K562 (cell line): ENCODE results near the gene AKR1C3. TPM values are rescaled to one million over a fixed set of nuclear protein-coding genes. Genes with fewer than 3 reads are reported as not detected.
A peak's percentile ranks its signal among the peaks of the same experiment; 100 is the strongest.

Source experiments
- ATAC-seq: fragments of 200-7000 bp; cut with Tn5 transposase; 3 replicates; pipeline ENCODE4 v1.9.1; 2020; ENCODE audit warnings: moderate library complexity
- BruUV-seq: library from RNA; stranded (reverse); fragments of 400-500 nt; replicated peaks from 2 replicates; lab custom pipeline; 2021; lab: Mats Ljungman, UMichigan
- CTCF ChIA-PET: fragments of 300-600 bp; formaldehyde crosslinking; extraction: SDS; loops from one replicate; lab custom pipeline; 2021; ENCODE audit warnings: low intra/inter-chr PET ratio; lab: Yijun Ruan, JAX
- POLR2A ChIA-PET: fragments of 300-600, 350-650 bp; sonication (Branson Sonifier 250); formaldehyde crosslinking; extraction: SDS; loops from one replicate; lab custom pipeline; 2021; ENCODE audit warnings: antibody characterized with exemption, inconsistent platforms; lab: Yijun Ruan, JAX
- DNase-seq, 4 experiments: peaks; one replicate each; pipeline versions ENCODE4 v3.0.0 to v3.0.0-alpha.2; 2011 to 2018; ENCODE audit warnings: low spot score in 3 of 4, mixed read lengths in 3 of 4; ENCODE audit errors: extremely low read depth in 1 of 4
- FAIRE-seq: peaks from 2 replicates; lab custom pipeline; 2011; peaks lifted over from hg19 to GRCh38; lab: Jason Lieb, UNC
- H2AFZ ChIP-seq: 2 replicates; pipeline ENCODE4 v1.6.0; 2011; ENCODE audit warnings: low read depth, low read length, control low read depth, inconsistent platforms
- H3K27ac ChIP-seq: fragments of 200-600 bp; 3 replicates; pipeline ENCODE4 v1.8.0; 2011; ENCODE audit warnings: low read depth, mild to moderate bottlenecking, control low read depth, inconsistent platforms, low read length, moderate library complexity, mixed read lengths; ENCODE audit errors: extremely low read depth
- H3K27me3 ChIP-seq, 2 experiments: fragments of 300-600 bp in 1 of 2; 2 replicates in 1 of 2; 3 replicates in 1 of 2; pipeline versions ENCODE4 v1.6.0 to v1.8.0; 2011; ENCODE audit warnings: inconsistent platforms in 2 of 2, low read length in 2 of 2, mild to moderate bottlenecking in 1 of 2, mixed read lengths in 1 of 2, moderate library complexity in 1 of 2; ENCODE audit not compliant: control insufficient read depth in 2 of 2, insufficient read depth in 2 of 2
- H3K36me3 ChIP-seq: fragments of 300-600 bp; 3 replicates; pipeline ENCODE4 v1.8.0; 2011; ENCODE audit warnings: mild to moderate bottlenecking, low read length, inconsistent platforms; ENCODE audit not compliant: control insufficient read depth, insufficient read depth
- H3K4me1 ChIP-seq, 2 experiments: fragments of 200-600 bp in 1 of 2; replicated peaks in 1 of 2; 2 replicates in 1 of 2; 3 replicates in 1 of 2; pipeline versions ENCODE4 v1.5.1 to v1.8.0; 2011; ENCODE audit warnings: inconsistent platforms in 2 of 2, low read length in 2 of 2, mild to moderate bottlenecking in 1 of 2, mixed read lengths in 1 of 2, moderate library complexity in 1 of 2; ENCODE audit not compliant: control insufficient read depth in 2 of 2, insufficient read depth in 2 of 2
- H3K4me2 ChIP-seq: 2 replicates; pipeline ENCODE4 v1.6.1; 2011; ENCODE audit warnings: low read length, control low read depth, inconsistent platforms, mixed read lengths; ENCODE audit not compliant: insufficient read depth
- H3K4me3 ChIP-seq: fragments of 200-600 bp; sonication (generic), shearing (Covaris generic); 2 replicates; pipeline ENCODE4 v1.5.1; 2016; ENCODE audit warnings: control low read depth, inconsistent platforms
- H3K79me2 ChIP-seq: fragments of 200-600 bp; 3 replicates; pipeline ENCODE4 v1.8.0; 2011; ENCODE audit warnings: low read length, inconsistent platforms; ENCODE audit not compliant: control insufficient read depth, insufficient read depth
- H3K9ac ChIP-seq, 2 experiments: 2 replicates each; pipeline versions ENCODE4 v1.6.0 to v1.6.1; 2011; ENCODE audit warnings: low read depth in 2 of 2, low read length in 2 of 2, control low read depth in 1 of 2, inconsistent platforms in 1 of 2, mild to moderate bottlenecking in 1 of 2, mixed read lengths in 1 of 2; ENCODE audit not compliant: insufficient read depth in 1 of 2
- H3K9me1 ChIP-seq: one replicate; pipeline ENCODE4 v1.6.0; 2011; ENCODE audit warnings: inconsistent platforms, mild to moderate bottlenecking, low read length, moderate library complexity; ENCODE audit not compliant: control insufficient read depth, insufficient read depth
- H3K9me3 ChIP-seq: replicated peaks from 2 replicates; pipeline ENCODE4 v1.5.1; 2011; ENCODE audit warnings: low read depth, low read length, inconsistent platforms; ENCODE audit not compliant: control insufficient read depth, insufficient read depth
- H4K20me1 ChIP-seq: replicated peaks from 2 replicates; pipeline ENCODE4 v1.6.1; 2011; ENCODE audit warnings: low read length, inconsistent platforms, mixed read lengths; ENCODE audit not compliant: control insufficient read depth, insufficient read depth
- EP400 ChIP-seq: fragments of 450-650 bp; IDR thresholded peaks from 2 replicates; pipeline ENCODE4 v1.6.1; 2017; ENCODE audit warnings: antibody characterized with exemption, mild to moderate bottlenecking, moderate library complexity
- ETS2 ChIP-seq: IDR thresholded peaks from 2 replicates; pipeline ENCODE4 v1.6.1; 2016; ENCODE audit warnings: borderline replicate concordance, missing genetic modification characterization, mild to moderate bottlenecking, moderate library complexity, missing compliant biosample characterization; ENCODE audit not compliant: poor library complexity, severe bottlenecking
- HDAC1 ChIP-seq, 2 experiments: fragments of 450-650 bp; IDR thresholded peaks; 2 replicates each; pipeline ENCODE4 v1.6.1; 2016 to 2017; ENCODE audit warnings: inconsistent platforms in 1 of 2, mild to moderate bottlenecking in 1 of 2, moderate library complexity in 1 of 2
- HDAC8 ChIP-seq: fragments of 450-650 bp; IDR thresholded peaks from 2 replicates; pipeline ENCODE4 v1.6.1; 2016; ENCODE audit warnings: mild to moderate bottlenecking, missing genetic modification characterization, moderate library complexity, missing compliant biosample characterization
- MAFF ChIP-seq: IDR thresholded peaks from 2 replicates; pipeline ENCODE4 v1.6.1; 2012; ENCODE audit warnings: low read length, improper control_type of control experiment
- MAFG ChIP-seq: fragments of 450-650 bp; conservative IDR thresholded peaks from 2 replicates; pipeline ENCODE4 v1.6.1; 2016; ENCODE audit warnings: missing genetic modification characterization, missing compliant biosample characterization
- MIER1 ChIP-seq: fragments of 450-650 bp; IDR thresholded peaks from 2 replicates; pipeline ENCODE4 v1.6.1; 2016; ENCODE audit warnings: antibody characterized with exemption, mild to moderate bottlenecking, low read depth
- OTX1 ChIP-seq: fragments of 450-650 bp; formaldehyde crosslinking; IDR thresholded peaks from 2 replicates; pipeline ENCODE4 v1.4.0; 2022; ENCODE audit warnings: mild to moderate bottlenecking
- RFX5 ChIP-seq: IDR thresholded peaks from 2 replicates; pipeline ENCODE4 v1.6.1; 2011; ENCODE audit warnings: low read depth, mild to moderate bottlenecking, improper control_type of control experiment, low read length
- STAT5B ChIP-seq: fragments of 250-450 bp; sonication (Bioruptor Pico); IDR thresholded peaks from 2 replicates; pipeline ENCODE4 v1.8.0; 2021; ENCODE audit warnings: mild to moderate bottlenecking, inconsistent platforms
- TBP ChIP-seq: optimal IDR thresholded peaks from 2 replicates; pipeline ENCODE3; 2011; ENCODE audit warnings: low read depth, low read length, improper control_type of control experiment
- TEAD2 ChIP-seq: fragments of 450-650 bp; IDR thresholded peaks from 2 replicates; pipeline ENCODE4 v1.6.1; 2016; ENCODE audit warnings: missing genetic modification characterization, control low read depth, missing compliant biosample characterization
- ZNF311 ChIP-seq: fragments of 250-450 bp; sonication (Bioruptor Pico); IDR thresholded peaks from 2 replicates; pipeline ENCODE4 v1.4.0; 2020; ENCODE audit warnings: mild to moderate bottlenecking, moderate library complexity
- WGBS: fragments of 100-300 bp; shearing (Covaris generic); methylation state at CpG from one replicate; pipeline ENCODE4 v1.1.6; 2016; ENCODE audit warnings: low coverage, mixed read lengths; ENCODE audit not compliant: insufficient coverage; ENCODE audit errors: missing lambda C conversion rate; 5-methylcytosine and 5-hydroxymethylcytosine counted together
- in situ Hi-C: fragments of 300-500 bp; cut with MboI; formaldehyde crosslinking; loops from 4 replicates; pipeline ENCODE4 v1.15.0; 2018; ENCODE audit warnings: inconsistent platforms, mixed read lengths
- intact Hi-C: fragments of 100-400 bp; cut with micrococcal nuclease; formaldehyde crosslinking; loops from 2 replicates; pipeline ENCODE4 v1.14.2; 2022
- polyA plus RNA-seq, 8 experiments: library from polyadenylated mRNA; depleted of rRNA in 4 of 8; stranded (reverse) in 5 of 8; unstranded in 3 of 8; fragments of >200 nt; fragmentation: Nextera tagmentation in 2 of 8; fragmentation: Illumina TruSeq in 1 of 8; extraction: Ambion mirVana in 2 of 8; extraction: Trizol in 1 of 8; gene quantifications; 2 replicates each; pipeline versions ENCODE4 v1.2.1 to v1.2.3, GENCODE V29; 2011 to 2014; ENCODE audit warnings: inconsistent platforms in 1 of 8, missing spikeins in 1 of 8
- total RNA-seq, 7 experiments: library from RNA; depleted of rRNA in 6 of 7; stranded (reverse); fragments of >200 nt in 6 of 7; fragmentation: Illumina TruSeq in 2 of 7; extraction: Trizol in 2 of 7; gene quantifications; 2 replicates each; pipeline versions ENCODE4 v1.2.1 to v1.2.3, GENCODE V29; 2011 to 2021; ENCODE audit warnings: low replicate concordance in 1 of 7
- TF ChIP-seq, protein P1 (sequence below): fragments of 450-650 bp; IDR thresholded peaks from 2 replicates; pipeline ENCODE4 v1.6.1; 2016

AKR1C3 gene
- total and polyA plus RNA-seq, 9 of the 15 experiments (the other 6 are each of a cell fraction or from before 2014, with no cell fraction given), result 4.6 to 20.4 (median 10.1) TPM

DNA sequence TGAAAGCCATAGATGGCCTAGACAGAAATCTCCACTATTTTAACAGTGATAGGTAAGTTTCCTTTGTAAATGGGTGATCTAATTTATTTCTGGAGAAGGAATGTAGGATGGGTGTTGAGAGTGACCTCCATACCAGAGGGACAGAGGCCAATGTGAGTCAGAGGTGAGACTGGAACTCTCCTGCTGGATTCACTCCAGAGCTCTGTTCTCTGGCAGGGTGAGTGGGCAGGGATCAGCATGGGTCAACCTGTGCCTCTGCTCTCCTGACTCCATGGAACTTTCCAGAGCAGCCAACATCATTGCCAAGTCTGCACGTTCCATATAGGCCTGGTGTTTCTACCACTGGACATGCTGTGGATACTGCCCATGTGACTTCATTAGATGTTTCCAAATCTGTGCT is 11.4 kb downstream of the AKR1C3 start (continued):
- TF ChIP-seq STAT5B (CRISPR knock-in tag) (no peak), TEAD2 (no peak), MAFF (no peak), TBP (no peak), HDAC1 (IDR thresholded peaks at IDR 0.05) (no peak), OTX1 (CRISPR knock-in tag) (no peak), MAFG (tag) (no peak), MIER1 (no peak)

DNA sequence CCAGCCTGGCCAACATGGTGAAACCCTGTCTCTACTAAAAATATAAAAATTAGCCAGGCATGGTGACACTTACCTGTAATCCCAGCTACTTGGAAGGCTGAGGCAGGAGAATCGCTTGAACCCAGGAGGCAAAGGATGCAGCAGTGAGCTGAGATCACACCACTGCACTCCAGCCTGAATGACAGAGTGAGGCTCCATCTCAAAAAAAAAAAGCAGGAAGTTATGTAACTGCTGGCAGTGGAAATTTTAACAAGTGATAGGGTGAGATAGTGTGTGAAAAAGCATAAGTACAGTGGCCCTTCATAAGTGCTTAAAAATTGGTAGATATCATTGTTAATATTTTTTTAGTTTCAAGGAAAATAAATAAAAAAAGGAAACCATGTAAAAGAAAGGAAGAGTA is 12.3 kb downstream of the AKR1C3 start:
- Histone ChIP-seq H3K9ac (no peak overlapping the region), H3K27ac (no peak overlapping the region), H3K27me3 (no peaks in the 10 kb centered on the region), H4K20me1 (no peaks in the 10 kb centered on the region), H3K36me3 (no peaks in the 10 kb centered on the region)
- no peak for ATAC-seq
- no TSS peak for BruUV-seq
- in situ Hi-C loops, result no loop called here
- CTCF ChIA-PET, result no interaction called here
- DNase-seq, result no peak
- no peak for TF ChIP-seq HDAC8 (tag)
- TF ChIP-seq RFX5, result no peak
- TF ChIP-seq, protein P1, sequence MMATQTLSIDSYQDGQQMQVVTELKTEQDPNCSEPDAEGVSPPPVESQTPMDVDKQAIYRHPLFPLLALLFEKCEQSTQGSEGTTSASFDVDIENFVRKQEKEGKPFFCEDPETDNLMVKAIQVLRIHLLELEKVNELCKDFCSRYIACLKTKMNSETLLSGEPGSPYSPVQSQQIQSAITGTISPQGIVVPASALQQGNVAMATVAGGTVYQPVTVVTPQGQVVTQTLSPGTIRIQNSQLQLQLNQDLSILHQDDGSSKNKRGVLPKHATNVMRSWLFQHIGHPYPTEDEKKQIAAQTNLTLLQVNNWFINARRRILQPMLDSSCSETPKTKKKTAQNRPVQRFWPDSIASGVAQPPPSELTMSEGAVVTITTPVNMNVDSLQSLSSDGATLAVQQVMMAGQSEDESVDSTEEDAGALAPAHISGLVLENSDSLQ, result peak; percentile 41; the same call in 1 of the 2 replicates
- TF ChIP-seq ETS2, result no peak
- TF ChIP-seq ZNF311, result no peak
- TF ChIP-seq EP400, result no peak
- TF ChIP-seq, all 486 proteins: peak for 1
- POLR2A ChIA-PET, result interaction anchor here (0.9 kb wide), 1 partner anchor 19 kb away, joined by 3 read pairs; no protein-coding TSS in a partner anchor
- FAIRE-seq, result no peak
- Histone ChIP-seq H3K9me1 (no peaks in the 10 kb centered on the region), H3K4me1 (no peaks in the 10 kb centered on the region), H3K4me3 (no peak overlapping the region), H3K79me2 (no peaks in the 10 kb centered on the region), H3K9me3 (0 out of 2 replicates have a peak, but pooled peaks cover 2% of the 10 kb centered on the region), H3K4me2 (no peak overlapping the region), H2AFZ (no peak overlapping the region)
- intact Hi-C loops, result no loop called here
- WGBS, result 33% methylated on average over 1 of the region's 1 CpG
